ENCODE data around the gene ASCL2.

Gene ASCL2

DNA sequence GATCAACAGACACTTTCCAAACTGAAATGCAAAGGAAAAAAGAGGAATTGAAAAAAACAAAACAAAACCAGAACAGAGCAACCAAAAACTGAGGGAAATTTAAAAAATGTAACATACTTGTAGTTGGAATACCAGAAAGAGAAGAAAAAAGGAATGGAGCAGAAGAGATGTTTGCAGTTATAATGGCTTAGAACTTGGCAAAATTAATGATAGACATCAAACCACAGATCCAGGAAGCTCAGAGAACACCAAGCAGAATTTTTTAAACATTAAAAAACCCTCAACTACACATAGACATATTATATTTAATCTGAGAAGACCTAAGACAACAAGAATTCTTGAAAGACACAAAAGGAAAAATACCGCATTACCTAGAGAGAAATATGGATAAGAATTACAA, 46.1 kb downstream of the ASCL2 start:
- DNase-seq: no peak

DNA sequence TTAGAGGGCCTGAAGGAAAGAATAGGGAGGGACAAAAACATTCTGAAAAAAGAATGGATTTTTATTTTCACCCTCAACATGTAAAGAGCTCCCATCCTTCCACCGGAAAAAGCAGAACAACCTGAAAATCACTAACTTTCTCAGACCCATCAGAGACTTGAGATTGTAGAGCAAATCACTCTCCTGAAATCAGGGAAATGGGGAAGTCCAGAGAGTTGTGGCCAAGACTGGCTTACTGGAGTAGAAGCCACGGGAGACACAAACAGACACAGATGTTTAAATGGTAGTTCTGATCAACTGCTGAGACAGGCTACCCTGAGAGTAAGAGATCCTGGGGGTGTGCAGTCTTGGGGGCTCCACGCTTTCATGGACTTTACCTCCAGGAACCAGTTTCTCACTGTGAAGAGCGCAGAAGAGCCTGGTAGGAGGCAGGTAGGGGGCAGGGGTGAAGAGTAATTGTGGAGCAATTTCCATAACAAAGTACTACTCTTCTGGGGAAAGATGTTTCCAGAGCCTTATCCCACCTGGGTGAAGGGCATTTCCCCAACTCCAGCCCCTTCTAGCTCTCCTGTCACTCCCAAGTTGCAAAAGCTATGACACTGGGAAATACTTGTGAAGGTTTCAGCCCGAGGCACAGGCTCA, 47.1 kb downstream of the ASCL2 start:
- no peak for DNase-seq

DNA sequence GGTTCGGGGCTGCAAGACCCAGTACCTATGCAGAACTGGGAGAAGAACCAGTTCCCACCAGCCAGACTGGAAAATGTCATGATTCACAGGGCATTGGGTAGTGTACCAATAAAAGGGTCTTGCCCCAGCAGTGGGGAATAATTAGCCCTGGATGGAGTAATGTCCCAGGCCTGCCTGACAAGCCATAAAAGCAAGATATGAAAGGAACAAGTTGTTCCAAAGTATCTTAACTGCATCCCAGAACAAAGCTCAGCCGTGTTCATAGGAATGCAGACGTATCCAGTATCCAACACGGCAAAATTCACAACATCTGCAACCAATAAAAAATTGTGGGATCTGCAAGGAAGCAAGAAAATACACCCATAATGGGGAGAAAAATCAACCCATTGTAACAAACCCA, 47.9 kb downstream of the ASCL2 start:
- DNase-seq: no peak

DNA sequence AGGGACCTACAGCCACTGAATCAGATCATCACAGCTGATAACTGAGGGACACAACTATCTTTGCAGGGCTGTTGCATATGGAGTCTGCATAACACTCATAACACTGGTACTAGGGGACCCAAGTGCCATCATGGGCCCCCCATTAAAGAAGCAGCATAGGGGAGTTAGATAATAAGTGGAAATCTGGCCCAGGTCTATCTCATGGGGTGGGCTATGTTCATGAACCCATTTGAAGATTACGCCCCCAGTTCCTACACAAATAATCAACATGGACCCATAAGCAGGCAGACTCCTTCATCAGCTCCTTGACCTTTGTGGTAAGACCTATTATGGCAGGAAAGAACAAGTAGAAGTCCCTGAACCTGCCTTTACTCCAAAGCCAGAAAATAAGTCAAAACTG, 48.8 kb downstream of the ASCL2 start:
- DNase-seq: no peak

DNA sequence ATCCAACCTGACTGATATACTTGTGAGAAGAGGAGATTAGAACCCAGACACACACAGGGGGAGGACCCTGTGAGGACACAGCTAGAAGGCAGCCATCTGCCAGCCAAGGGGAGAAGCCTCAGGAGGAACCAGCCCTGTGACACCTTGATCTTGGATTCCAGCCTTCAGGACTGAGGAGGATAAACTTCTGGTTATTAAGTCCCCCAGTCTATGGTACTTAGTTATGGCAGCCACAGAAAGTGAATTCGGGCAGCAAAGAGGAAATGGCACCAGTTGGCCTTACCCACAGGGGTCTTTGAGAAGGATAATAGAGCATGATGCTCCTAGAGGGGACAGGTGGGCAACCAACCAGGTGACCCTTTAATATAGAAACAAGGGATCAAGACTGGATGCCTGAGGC, 49.4 kb downstream of the ASCL2 start:
- no peak for DNase-seq

DNA sequence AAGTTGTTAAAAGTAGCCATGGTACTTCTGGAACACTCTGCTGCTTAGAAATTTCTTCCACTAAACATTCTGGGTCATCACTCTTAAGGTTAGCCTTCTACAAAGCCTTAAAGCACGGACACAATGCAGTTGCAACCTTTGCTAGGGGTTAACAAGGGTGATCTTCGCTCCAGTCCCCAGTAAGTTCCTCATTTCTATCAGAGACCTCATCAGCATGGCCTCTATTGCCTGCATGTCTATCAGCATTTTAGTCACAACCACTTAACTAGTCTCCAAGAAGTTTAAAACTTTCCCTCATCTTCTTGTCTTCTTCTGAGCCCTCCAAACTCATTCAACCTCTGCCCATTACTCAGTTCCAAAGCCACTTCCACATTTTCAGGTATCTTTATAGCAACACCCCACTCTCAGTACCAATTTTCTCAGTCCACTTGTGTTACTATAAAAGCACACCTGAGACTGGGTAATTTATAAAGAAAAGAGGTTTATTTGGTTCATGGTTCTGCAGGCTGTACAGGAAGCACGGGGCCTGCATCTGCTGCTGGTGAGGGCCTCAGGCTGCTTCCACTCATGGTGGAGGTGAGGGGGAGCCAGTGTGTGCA, 50.1 kb downstream of the ASCL2 start:
- DNase-seq: no peak

DNA sequence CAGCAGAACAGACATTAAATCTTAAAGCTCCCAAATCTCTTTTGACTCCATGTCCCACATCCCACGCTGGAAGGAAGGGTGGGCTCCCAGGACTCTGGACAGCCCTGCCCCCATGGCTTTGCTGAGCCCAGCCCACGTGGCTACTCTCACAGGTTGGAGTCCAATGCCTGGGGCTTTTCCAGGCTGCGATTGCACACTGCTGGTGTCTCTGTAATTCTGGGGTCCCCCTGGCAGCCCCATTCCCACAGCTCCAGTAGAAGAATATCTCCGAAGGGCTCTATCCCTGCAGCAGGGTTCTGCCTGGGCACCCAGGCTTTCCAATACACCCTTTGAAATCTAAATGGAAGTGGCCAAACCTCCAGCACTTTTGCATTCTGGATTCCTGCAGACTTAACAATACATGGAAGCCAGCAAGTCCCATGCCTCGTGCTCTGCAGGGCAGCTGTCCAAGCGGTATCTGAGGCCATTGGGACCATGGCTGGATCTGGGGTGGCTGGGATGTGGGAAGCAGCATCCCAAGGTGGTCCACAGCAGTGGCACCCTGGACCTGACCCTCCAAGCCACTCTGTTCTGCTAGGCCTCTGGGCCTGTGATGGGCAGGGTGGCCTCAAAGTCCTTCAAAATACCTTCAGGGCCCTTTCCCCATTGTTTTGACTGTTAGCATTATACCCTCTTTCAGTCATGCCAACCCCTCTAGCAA, 50.9 kb downstream of the ASCL2 start:
- DNase-seq: no peak

All from NCI-H345 (cell line).